A549 (cell line): ENCODE results near the gene ALB. TPM values are rescaled to one million over a fixed set of nuclear protein-coding genes. Genes with fewer than 3 reads are reported as not detected.

Experiments used
- ATAC-seq, 2 experiments: fragments of 200-7000 bp in 1 of 2; fragments of >200 bp in 1 of 2; cut with Nextera tagmentation in 1 of 2; cut with Tn5 transposase in 1 of 2; 3 replicates each; pipeline versions ENCODE4 v1.8.0 to v1.9.1; 2018 to 2020; ENCODE audit warnings: mild to moderate bottlenecking in 1 of 2, moderate library complexity in 1 of 2
- CTCF ChIA-PET: fragments of 300-600 bp; sonication (Branson Sonifier 250); formaldehyde crosslinking; extraction: SDS; loops from one replicate; lab custom pipeline; 2021; ENCODE audit warnings: antibody characterized with exemption, inconsistent platforms; lab: Yijun Ruan, JAX
- POLR2A ChIA-PET: fragments of 350-600 bp; formaldehyde crosslinking; extraction: SDS; loops from one replicate; lab custom pipeline; 2021; ENCODE audit warnings: antibody characterized with exemption, inconsistent platforms; lab: Yijun Ruan, JAX
- DNase-seq, 2 experiments: peaks; one replicate each; pipeline versions ENCODE4 v3.0.0 to v3.0.0-alpha.2; 2011 to 2016; ENCODE audit warnings: low read depth in 1 of 2, low spot score in 1 of 2
- FAIRE-seq: peaks from 2 replicates; lab custom pipeline; 2011; peaks lifted over from hg19 to GRCh38; lab: Jason Lieb, UNC
- H3K27ac ChIP-seq, 2 experiments: fragments of >200 bp; sonication (Bioruptor Twin); formaldehyde crosslinking; 3 replicates each; pipeline ENCODE4 v1.5.1; 2016 to 2017
- H3K4me1 ChIP-seq: fragments of >200 bp; sonication (Bioruptor Twin); formaldehyde crosslinking; 3 replicates; pipeline ENCODE4 v1.6.1; 2016
- H3K4me2 ChIP-seq: fragments of >200 bp; sonication (Bioruptor Twin); formaldehyde crosslinking; 3 replicates; pipeline ENCODE4 v1.6.1; 2016
- H3K4me3 ChIP-seq: fragments of >200 bp; sonication (Bioruptor Twin); formaldehyde crosslinking; 3 replicates; pipeline ENCODE4 v1.5.1; 2016
- H3K9me3 ChIP-seq: fragments of >200 bp; sonication (Bioruptor Twin); formaldehyde crosslinking; 3 replicates; pipeline ENCODE4 v1.6.1; 2016
- CEBPB ChIP-seq, 2 experiments: fragments of >200 bp in 1 of 2; sonication (Bioruptor Twin) in 1 of 2; formaldehyde crosslinking in 1 of 2; IDR thresholded peaks; 2 replicates each; pipeline ENCODE4 v1.6.1; 2012 to 2016
- CHD2 ChIP-seq: fragments of 150-350 bp; IDR thresholded peaks from 2 replicates; pipeline ENCODE4 v1.6.1; 2014; ENCODE audit warnings: low read length; ENCODE audit not compliant: partially characterized antibody
- CHD4 ChIP-seq: fragments of 200-600 bp; sonication (generic); IDR thresholded peaks from 2 replicates; pipeline ENCODE4 v1.6.1; 2016; ENCODE audit warnings: antibody characterized with exemption, mild to moderate bottlenecking, borderline replicate concordance
- E2F6 ChIP-seq: IDR thresholded peaks from 2 replicates; pipeline ENCODE4 v1.6.1; 2012; ENCODE audit warnings: low read depth, borderline replicate concordance
- HEYL ChIP-seq: fragments of 250-450 bp; sonication (Bioruptor Pico); IDR thresholded peaks from 2 replicates; pipeline ENCODE4 v1.8.0; 2021; ENCODE audit warnings: mild to moderate bottlenecking, moderate library complexity
- HOXB13 ChIP-seq: fragments of 250-450 bp; sonication (Bioruptor Pico); IDR thresholded peaks from 2 replicates; pipeline ENCODE4 v1.5.0; 2020; ENCODE audit warnings: low read depth, mild to moderate bottlenecking, moderate library complexity
- HOXB5 ChIP-seq: fragments of 250-450 bp; sonication (Bioruptor Pico); IDR thresholded peaks from 2 replicates; pipeline ENCODE4 v1.5.0; 2020; ENCODE audit warnings: mild to moderate bottlenecking, moderate library complexity
- KDM1A ChIP-seq: fragments of 200-600 bp; sonication (generic); IDR thresholded peaks from 2 replicates; pipeline ENCODE4 v1.6.1; 2016; ENCODE audit warnings: low read depth, mild to moderate bottlenecking
- MAFK ChIP-seq: fragments of 450-650 bp; IDR thresholded peaks from 2 replicates; pipeline ENCODE4 v1.6.1; 2014; ENCODE audit not compliant: partially characterized antibody
- POLR2A ChIP-seq: IDR thresholded peaks from 2 replicates; pipeline ENCODE4 v1.6.1; 2012; ENCODE audit warnings: mild to moderate bottlenecking, low read length
- POLR2AphosphoS2 ChIP-seq: conservative IDR thresholded peaks from 2 replicates; pipeline ENCODE4 v1.6.1; 2012; ENCODE audit warnings: low read length, improper control_type of control experiment, inconsistent platforms
- RCOR1 ChIP-seq: fragments of 150-350 bp; IDR thresholded peaks from 2 replicates; pipeline ENCODE4 v1.6.1; 2014; ENCODE audit warnings: antibody characterized with exemption, low read length, low read depth
- ZNF302 ChIP-seq: fragments of 250-450 bp; sonication (Bioruptor Pico); IDR thresholded peaks from 2 replicates; pipeline ENCODE4 v1.9.0; 2021; ENCODE audit warnings: inconsistent platforms, mild to moderate bottlenecking, moderate library complexity
- WGBS: methylation state at CpG from one replicate; pipeline ENCODE4 v1.1.6; 2017; ENCODE audit errors: missing lambda C conversion rate; 5-methylcytosine and 5-hydroxymethylcytosine counted together
- polyA plus RNA-seq, 4 experiments: library from polyadenylated mRNA; depleted of rRNA in 3 of 4; stranded (reverse); fragments of >200 nt; fragmentation: RNase III in 1 of 4; extraction: RNeasy Plus Mini Kit Qiagen cat#74134 plus additional on column Dnase treatment in 1 of 4; gene quantifications; 2 replicates in 3 of 4; 3 replicates in 1 of 4; pipeline ENCODE4 v1.2.3, GENCODE V29; 2011 to 2017
- TF ChIP-seq, protein P1 (sequence below): IDR thresholded peaks from 2 replicates; pipeline ENCODE4 v1.6.1; 2012
- TF ChIP-seq, protein P2 (sequence below): fragments of >200 bp; sonication (Bioruptor Twin); formaldehyde crosslinking; IDR thresholded peaks from 3 replicates; pipeline ENCODE4 v1.5.1; 2016

The ALB gene
- polyA plus RNA-seq, 2 of the 4 experiments (the other 2 are of a cell fraction): 0.10 to 0.25 TPM

DNA sequence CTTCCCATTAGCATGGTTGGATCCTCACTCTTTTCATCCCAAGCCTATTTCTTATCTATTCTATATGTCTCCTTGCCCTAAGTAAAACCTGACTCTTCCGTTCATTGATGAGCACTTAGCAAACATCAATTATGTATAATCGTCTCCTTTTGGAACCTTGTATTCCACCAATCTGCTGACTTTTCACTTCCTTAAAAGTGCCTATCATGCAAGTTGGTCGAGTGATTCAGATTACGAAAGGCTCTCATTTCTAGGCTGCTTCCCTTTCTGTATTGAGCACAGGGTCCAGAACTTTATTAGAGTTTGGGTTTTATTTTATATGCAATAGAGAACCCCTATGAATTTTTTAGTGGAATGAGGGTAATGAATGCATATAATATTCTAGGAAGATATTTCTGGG lies 27.1 kb upstream of the ALB start:
- Histone ChIP-seq H3K4me3 (no peak overlapping the region), H3K4me2 (no peak overlapping the region), H3K9me3 (no peaks in the 10 kb centered on the region), H3K4me1 (no peaks in the 10 kb centered on the region), H3K27ac (no peak overlapping the region)
- no peak for FAIRE-seq
- WGBS: 57% methylated on average over 4 of the region's 4 CpGs
- ATAC-seq: no peak
- TF ChIP-seq MAFK (peak; percentile 5), ZNF302 (CRISPR knock-in tag) (no peak)
- POLR2A ChIA-PET: no interaction called here
- DNase-seq: no peak
- CTCF ChIA-PET: no interaction called here

- no peak for TF ChIP-seq CHD2
- TF ChIP-seq, all 56 proteins: peak for 0
- no peak overlapping the region for H3K4me2 ChIP-seq
- FAIRE-seq (no peak), ATAC-seq (no peak), DNase-seq (no peak)
- WGBS: 60% methylated on average over 5 of the region's 5 CpGs
- POLR2A ChIA-PET: no interaction called here
- CTCF ChIA-PET: interaction anchor here (0.6 kb wide), 1 partner anchor 16 kb away, joined by 3 read pairs; no protein-coding TSS in a partner anchor
- no peaks in the 10 kb centered on the region for H3K4me1 ChIP-seq
- H3K4me3 ChIP-seq: no peak overlapping the region
- H3K27ac ChIP-seq: no peak overlapping the region
- H3K9me3 ChIP-seq: no peaks in the 10 kb centered on the region
Measured at GRCh38 chr4:73378887-73379286, 25.2 kb upstream of the ALB start.

- Histone ChIP-seq H3K9me3 (no peaks in the 10 kb centered on the region), H3K27ac (no peak overlapping the region), H3K4me1 (no peaks in the 10 kb centered on the region), H3K4me3 (no peak overlapping the region), H3K4me2 (no peak overlapping the region)
- ChIA-PET CTCF (no interaction called here), POLR2A (no interaction called here)
- DNase-seq: no peak
- no peak for FAIRE-seq
- no peak for ATAC-seq
- TF ChIP-seq POLR2AphosphoS2 (no peak), HOXB5 (CRISPR knock-in tag) (no peak), POLR2A (no peak)
Measured at GRCh38 chr4:73379946-73380345, 24.1 kb upstream of the ALB start.

GRCh38 chr4:73381214-73381613 lies 22.9 kb upstream of the ALB start:
- no peaks in the 10 kb centered on the region for H3K4me1 ChIP-seq
- CTCF ChIA-PET: no interaction called here
- H3K4me2 ChIP-seq: no peak overlapping the region
- TF ChIP-seq, protein P1, sequence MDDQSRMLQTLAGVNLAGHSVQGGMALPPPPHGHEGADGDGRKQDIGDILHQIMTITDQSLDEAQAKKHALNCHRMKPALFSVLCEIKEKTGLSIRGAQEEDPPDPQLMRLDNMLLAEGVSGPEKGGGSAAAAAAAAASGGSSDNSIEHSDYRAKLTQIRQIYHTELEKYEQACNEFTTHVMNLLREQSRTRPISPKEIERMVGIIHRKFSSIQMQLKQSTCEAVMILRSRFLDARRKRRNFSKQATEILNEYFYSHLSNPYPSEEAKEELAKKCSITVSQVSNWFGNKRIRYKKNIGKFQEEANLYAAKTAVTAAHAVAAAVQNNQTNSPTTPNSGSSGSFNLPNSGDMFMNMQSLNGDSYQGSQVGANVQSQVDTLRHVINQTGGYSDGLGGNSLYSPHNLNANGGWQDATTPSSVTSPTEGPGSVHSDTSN: no peak
- no peak for ATAC-seq
- no peak overlapping the region for H3K27ac ChIP-seq
- no peaks in the 10 kb centered on the region for H3K9me3 ChIP-seq
- 4% methylated on average over 1 of the region's 1 CpG for WGBS
- DNase-seq: no peak
- H3K4me3 ChIP-seq: no peak overlapping the region
- no peak for FAIRE-seq
- POLR2A ChIA-PET: no interaction called here

DNA sequence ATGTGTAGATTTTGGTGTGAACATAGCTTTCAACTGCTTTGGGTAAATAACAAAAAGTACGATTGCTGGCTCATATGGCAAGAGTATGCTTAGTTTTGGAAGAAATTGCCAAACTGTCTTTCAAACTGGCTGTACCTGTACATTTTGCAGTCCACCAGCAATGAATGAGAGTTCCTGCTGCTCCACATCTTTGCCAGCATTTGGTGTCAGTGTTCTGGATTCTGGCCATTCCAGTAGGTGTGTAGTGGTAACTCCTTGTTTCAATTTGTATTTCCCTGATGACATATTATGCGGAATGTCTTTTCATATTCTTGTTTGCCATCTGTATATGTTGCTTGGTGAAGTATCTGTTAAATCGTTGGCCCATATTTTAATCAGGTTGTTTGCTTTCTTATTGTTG lies 20.6 kb upstream of the ALB start:
- H3K4me2 ChIP-seq: no peak overlapping the region
- DNase-seq (no peak), FAIRE-seq (no peak), ATAC-seq (no peak)
- H3K27ac ChIP-seq: no peak overlapping the region
- TF ChIP-seq RCOR1: no peak
- TF ChIP-seq HOXB13: no peak
- TF ChIP-seq, protein P2, sequence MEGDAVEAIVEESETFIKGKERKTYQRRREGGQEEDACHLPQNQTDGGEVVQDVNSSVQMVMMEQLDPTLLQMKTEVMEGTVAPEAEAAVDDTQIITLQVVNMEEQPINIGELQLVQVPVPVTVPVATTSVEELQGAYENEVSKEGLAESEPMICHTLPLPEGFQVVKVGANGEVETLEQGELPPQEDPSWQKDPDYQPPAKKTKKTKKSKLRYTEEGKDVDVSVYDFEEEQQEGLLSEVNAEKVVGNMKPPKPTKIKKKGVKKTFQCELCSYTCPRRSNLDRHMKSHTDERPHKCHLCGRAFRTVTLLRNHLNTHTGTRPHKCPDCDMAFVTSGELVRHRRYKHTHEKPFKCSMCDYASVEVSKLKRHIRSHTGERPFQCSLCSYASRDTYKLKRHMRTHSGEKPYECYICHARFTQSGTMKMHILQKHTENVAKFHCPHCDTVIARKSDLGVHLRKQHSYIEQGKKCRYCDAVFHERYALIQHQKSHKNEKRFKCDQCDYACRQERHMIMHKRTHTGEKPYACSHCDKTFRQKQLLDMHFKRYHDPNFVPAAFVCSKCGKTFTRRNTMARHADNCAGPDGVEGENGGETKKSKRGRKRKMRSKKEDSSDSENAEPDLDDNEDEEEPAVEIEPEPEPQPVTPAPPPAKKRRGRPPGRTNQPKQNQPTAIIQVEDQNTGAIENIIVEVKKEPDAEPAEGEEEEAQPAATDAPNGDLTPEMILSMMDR: no peak
- TF ChIP-seq KDM1A: no peak
- no peak for TF ChIP-seq CHD4
- no peak for TF ChIP-seq MAFK
- no peak for TF ChIP-seq E2F6
- no peak for TF ChIP-seq CEBPB (IDR thresholded peaks at IDR 0.05)
- TF ChIP-seq HEYL (CRISPR knock-in tag): no peak
- no peaks in the 10 kb centered on the region for H3K4me1 ChIP-seq
- WGBS: 57% methylated on average over 3 of the region's 3 CpGs
- H3K4me3 ChIP-seq: no peak overlapping the region
- ChIA-PET POLR2A (no interaction called here), CTCF (no interaction called here)
- H3K9me3 ChIP-seq: no peaks in the 10 kb centered on the region
